K562 (cell line): ENCODE data around the gene HMGCL. TPM values are rescaled to one million over a fixed set of nuclear protein-coding genes. Genes with fewer than 3 reads are reported as not detected.

Experiments
- ASH1L ChIP-seq: fragments of 450-650 bp; IDR thresholded peaks from 2 replicates; pipeline ENCODE4 v1.6.1; 2018; ENCODE audit warnings: borderline replicate concordance, mild to moderate bottlenecking, low read depth; ENCODE audit not compliant: partially characterized antibody
- CREB3L1 ChIP-seq: fragments of 450-650 bp; IDR thresholded peaks from 2 replicates; pipeline ENCODE4 v1.6.1; 2014; ENCODE audit warnings: low read depth, mild to moderate bottlenecking, moderate library complexity, borderline replicate concordance
- CREM ChIP-seq: IDR thresholded peaks from 2 replicates; pipeline ENCODE4 v1.6.1; 2014; ENCODE audit warnings: antibody characterized with exemption, low read depth
- FOXP1 ChIP-seq: sonication (generic); formaldehyde crosslinking; IDR thresholded peaks from 2 replicates; pipeline ENCODE4 v1.8.0; 2022; ENCODE audit warnings: mild to moderate bottlenecking, missing genetic modification reagents
- HNRNPH1 ChIP-seq: fragments of 200-400 bp; formaldehyde crosslinking; optimal IDR thresholded peaks from 2 replicates; pipeline ENCODE3; 2017; ENCODE audit warnings: low read depth, mild to moderate bottlenecking, low read length, moderate library complexity
- MLLT1 ChIP-seq, 2 experiments: fragments of 450-650 bp; IDR thresholded peaks; 2 replicates each; pipeline ENCODE4 v1.6.1; 2016
- MXD1 ChIP-seq: fragments of 250-450 bp; sonication (Bioruptor Pico); IDR thresholded peaks from 2 replicates; pipeline ENCODE4 v1.8.0; 2021; ENCODE audit warnings: borderline replicate concordance, mild to moderate bottlenecking, moderate library complexity; ENCODE audit not compliant: poor library complexity, severe bottlenecking
- MYBL2 ChIP-seq, 2 experiments: fragments of 450-650 bp in 1 of 2; sonication (generic) in 1 of 2; formaldehyde crosslinking in 1 of 2; IDR thresholded peaks; 2 replicates each; pipeline versions ENCODE4 v1.6.1 to v1.8.1; 2017 to 2022; ENCODE audit warnings: borderline replicate concordance in 1 of 2, inconsistent platforms in 1 of 2, low read depth in 1 of 2, mild to moderate bottlenecking in 1 of 2, missing genetic modification reagents in 1 of 2, moderate library complexity in 1 of 2
- PHB2 ChIP-seq: fragments of 450-650 bp; IDR thresholded peaks from 2 replicates; pipeline ENCODE4 v1.6.1; 2017; ENCODE audit warnings: low read depth
- PHF20 ChIP-seq: fragments of 450-650 bp; IDR thresholded peaks from 2 replicates; pipeline ENCODE4 v1.6.1; 2018; ENCODE audit not compliant: partially characterized antibody
- SLC30A9 ChIP-seq: fragments of 250-450 bp; sonication (Bioruptor Pico); IDR thresholded peaks from 2 replicates; pipeline ENCODE4 v1.8.0; 2022; ENCODE audit warnings: mild to moderate bottlenecking, moderate library complexity
- XRCC5 ChIP-seq: fragments of 200-400 bp; formaldehyde crosslinking; IDR thresholded peaks from 2 replicates; pipeline ENCODE4 v1.6.1; 2017; ENCODE audit warnings: low read depth, mild to moderate bottlenecking, low read length
- ZNF318 ChIP-seq, 2 experiments: fragments of 450-650 bp; IDR thresholded peaks; 2 replicates each; pipeline ENCODE4 v1.6.1; 2016; ENCODE audit warnings: mild to moderate bottlenecking in 2 of 2, borderline replicate concordance in 1 of 2, low read depth in 1 of 2, moderate library complexity in 1 of 2
- polyA plus RNA-seq, 8 experiments: library from polyadenylated mRNA; depleted of rRNA in 4 of 8; stranded (reverse) in 5 of 8; unstranded in 3 of 8; fragments of >200 nt; fragmentation: Nextera tagmentation in 2 of 8; fragmentation: Illumina TruSeq in 1 of 8; extraction: Ambion mirVana in 2 of 8; extraction: Trizol in 1 of 8; gene quantifications; 2 replicates each; pipeline versions ENCODE4 v1.2.1 to v1.2.3, GENCODE V29; 2011 to 2014; ENCODE audit warnings: inconsistent platforms in 1 of 8, missing spikeins in 1 of 8
- total RNA-seq, 7 experiments: library from RNA; depleted of rRNA in 6 of 7; stranded (reverse); fragments of >200 nt in 6 of 7; fragmentation: Illumina TruSeq in 2 of 7; extraction: Trizol in 2 of 7; gene quantifications; 2 replicates each; pipeline versions ENCODE4 v1.2.1 to v1.2.3, GENCODE V29; 2011 to 2021; ENCODE audit warnings: low replicate concordance in 1 of 7

HMGCL gene
- total and polyA plus RNA-seq, 9 of the 15 experiments (the other 6 are each of a cell fraction or from before 2014, with no cell fraction given): 18.0 to 82.2 (median 24.2) TPM

GRCh38 chr1:23790696-23791515 lies 34.3 kb downstream of the HMGCL start, which contains the start of gene LYPLA2 (continued):
- no peak for TF ChIP-seq MYBL2 (IDR thresholded peaks at IDR 0.05; ENCODE audit: low read depth)
- no peak for TF ChIP-seq MYBL2 (CRISPR knock-in tag; IDR thresholded peaks at IDR 0.05; ENCODE audit: borderline replicate concordance)
- TF ChIP-seq MLLT1 (IDR thresholded peaks at IDR 0.05): no peak
- TF ChIP-seq PHB2: no peak
- peak; percentile 73 for TF ChIP-seq CREM
- TF ChIP-seq CREB3L1: peak; percentile 36; the same call in 1 of the 2 replicates
- peak; percentile 72 for TF ChIP-seq ASH1L
- 0 out of 2 replicates have a peak, but pooled peaks have one; percentile 14 for TF ChIP-seq XRCC5
- TF ChIP-seq HNRNPH1: no peak
- no peak for TF ChIP-seq FOXP1
- no peak for TF ChIP-seq MXD1
- TF ChIP-seq PHF20: peak; percentile 93
- no peak for TF ChIP-seq SLC30A9 (CRISPR knock-in tag)
- no peak for TF ChIP-seq ZNF318 (IDR thresholded peaks at IDR 0.05; ENCODE audit: borderline replicate concordance in 1 of 2, low read depth in 1 of 2)
